Central memory CD8-positive, alpha-beta T cell (primary cell): ENCODE results near the gene TFAP2D.

Experiments
- ATAC-seq: fragments of 150-1000 bp; cut with Tn5 transposase; replicated peaks from 2 replicates; pipeline ENCODE4 v1.10.0; 2022; ENCODE audit warnings: mild to moderate bottlenecking, moderate FRiP score, moderate number of reproducible peaks; ENCODE audit not compliant: poor library complexity, severe bottlenecking; ENCODE audit errors: extremely low read depth
- DNase-seq, 2 donors: peaks; one replicate each; pipeline ENCODE4 v3.0.0; 2021; ENCODE audit warnings: low spot score in 2 of 2
- H3K27ac Mint-ChIP-seq: one replicate; pipeline ENCODE4 v1.8.0; 2022; ENCODE audit warnings: low read depth, mild to moderate bottlenecking, moderate library complexity, mixed read lengths
- H3K27me3 Mint-ChIP-seq: one replicate; pipeline ENCODE4 v1.8.0; 2022; ENCODE audit warnings: mixed read lengths
- H3K36me3 Mint-ChIP-seq: one replicate; pipeline ENCODE4 v1.8.0; 2022; ENCODE audit warnings: mild to moderate bottlenecking, moderate library complexity, mixed read lengths; ENCODE audit not compliant: insufficient read depth
- H3K4me1 Mint-ChIP-seq: one replicate; pipeline ENCODE4 v1.8.0; 2022; ENCODE audit warnings: mixed read lengths
- H3K4me3 Mint-ChIP-seq: one replicate; pipeline ENCODE4 v1.8.0; 2022; ENCODE audit warnings: mild to moderate bottlenecking, moderate library complexity, mixed read lengths
- H3K9me3 Mint-ChIP-seq: one replicate; pipeline ENCODE4 v1.8.0; 2022; ENCODE audit warnings: mixed read lengths

Gene TFAP2D

DNA sequence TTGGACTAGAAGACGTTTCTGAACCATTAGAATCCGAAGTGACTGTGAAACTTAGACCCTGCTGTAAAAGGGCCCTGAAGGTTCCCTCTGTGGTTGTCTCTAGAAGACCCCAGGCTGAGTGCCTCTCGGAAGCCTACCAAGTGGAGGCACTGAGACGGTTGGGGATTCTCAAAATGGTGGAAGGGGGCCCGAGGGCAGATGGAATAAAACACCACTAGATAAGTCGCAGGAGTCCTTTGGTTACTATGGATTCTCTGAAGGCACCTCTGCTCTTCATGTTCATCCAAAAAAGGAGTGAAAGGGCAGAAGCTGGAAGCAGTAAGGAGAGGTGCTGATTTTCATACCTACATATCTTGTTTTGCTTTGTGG, 4.0 kb upstream of the TFAP2D start:
- ATAC-seq: no peak
- H3K27me3 Mint-ChIP-seq: peaks cover 47% of the 10 kb centered on the region

DNA sequence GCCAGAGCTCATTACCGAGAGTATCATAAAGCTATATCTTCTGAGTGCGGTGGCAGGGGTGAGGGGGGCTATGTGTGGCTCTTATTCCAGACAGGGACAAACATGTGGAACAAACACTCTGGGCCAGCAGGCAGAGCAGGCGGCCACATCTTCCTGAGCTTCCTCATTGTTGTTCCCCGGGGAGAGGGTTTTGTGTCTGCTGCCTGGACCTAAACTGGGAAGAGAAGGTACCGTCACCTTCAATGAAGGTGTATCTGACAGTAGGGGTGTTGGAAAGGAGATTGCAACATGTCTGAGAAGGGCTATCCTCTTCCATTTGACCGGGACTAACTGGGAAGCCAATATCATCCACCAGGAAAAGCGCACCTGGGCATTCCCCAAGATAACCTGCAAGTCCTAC, 1.6 kb upstream of the TFAP2D start:
- H3K4me1 Mint-ChIP-seq: no peaks in the 10 kb centered on the region
- DNase-seq (no peak), ATAC-seq (no peak)
- H3K36me3 Mint-ChIP-seq: no peaks in the 10 kb centered on the region
- no peak overlapping the region for H3K27ac Mint-ChIP-seq
- H3K4me3 Mint-ChIP-seq: no peak overlapping the region
- peaks cover 58% of the 10 kb centered on the region for H3K27me3 Mint-ChIP-seq
- H3K9me3 Mint-ChIP-seq: peaks cover 18% of the 10 kb centered on the region

More for the DNA sequence above, 4.0 kb upstream of the TFAP2D start:
- no peak for DNase-seq
- H3K27ac Mint-ChIP-seq: no peak overlapping the region
- H3K4me1 Mint-ChIP-seq: no peaks in the 10 kb centered on the region
- H3K36me3 Mint-ChIP-seq: peaks cover 1% of the 10 kb centered on the region
- H3K4me3 Mint-ChIP-seq: no peak overlapping the region
- peaks cover 21% of the 10 kb centered on the region for H3K9me3 Mint-ChIP-seq

DNA sequence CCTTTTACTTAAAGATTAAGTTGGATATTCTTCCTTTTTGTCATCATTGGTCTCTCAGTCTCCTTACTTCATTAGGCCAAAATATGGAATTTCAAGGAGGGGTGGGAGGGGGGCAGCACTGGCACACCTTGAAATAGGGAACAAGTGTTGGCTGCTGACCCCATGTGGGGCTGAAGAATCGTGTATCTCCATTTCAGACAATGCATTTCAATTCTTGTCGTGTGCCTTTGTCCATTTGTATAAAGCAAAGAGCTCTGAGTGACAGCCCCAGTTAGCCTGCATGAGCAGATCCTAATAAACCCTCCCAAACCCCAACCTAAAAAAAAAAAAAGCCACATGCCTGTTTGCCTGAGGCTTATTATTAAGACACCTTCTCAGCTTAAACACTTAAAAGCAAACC, 1.0 kb upstream of the TFAP2D start:
- Mint-ChIP-seq H3K4me3 (no peak overlapping the region), H3K27ac (no peak overlapping the region), H3K4me1 (no peaks in the 10 kb centered on the region), H3K36me3 (no peaks in the 10 kb centered on the region), H3K27me3 (peaks cover 57% of the 10 kb centered on the region), H3K9me3 (peaks cover 18% of the 10 kb centered on the region)
- no peak for DNase-seq
- ATAC-seq: no peak

DNA sequence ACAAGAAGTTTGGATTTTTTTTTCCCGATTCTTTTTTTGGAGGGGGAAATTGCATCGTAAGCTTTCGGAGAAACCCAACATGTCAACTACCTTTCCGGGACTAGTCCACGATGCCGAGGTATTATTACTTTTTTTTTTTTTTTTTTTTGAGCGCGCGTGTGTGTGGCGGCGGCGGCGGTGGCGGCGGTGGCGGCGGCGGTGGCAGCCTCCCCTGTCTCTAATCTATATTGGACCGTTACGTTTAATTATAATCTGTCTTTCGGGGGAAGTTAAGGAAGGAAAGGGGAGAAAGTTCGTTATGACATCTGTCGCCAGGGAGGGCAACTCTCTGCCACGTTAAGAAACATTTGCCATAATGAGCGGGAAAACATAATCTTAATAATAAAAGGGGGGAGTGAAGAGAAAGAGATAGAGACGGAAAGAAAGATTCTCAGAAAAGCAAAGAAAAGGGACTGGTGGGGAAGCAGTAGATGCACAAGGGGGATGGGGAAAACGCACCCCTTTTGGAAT, 706 bp downstream of the TFAP2D start:
- Mint-ChIP-seq H3K4me3 (no peak overlapping the region), H3K9me3 (peaks cover 19% of the 10 kb centered on the region), H3K4me1 (no peaks in the 10 kb centered on the region), H3K27ac (no peak overlapping the region), H3K27me3 (peaks cover 47% of the 10 kb centered on the region), H3K36me3 (no peaks in the 10 kb centered on the region)
- DNase-seq: no peak
- ATAC-seq: no peak

DNA sequence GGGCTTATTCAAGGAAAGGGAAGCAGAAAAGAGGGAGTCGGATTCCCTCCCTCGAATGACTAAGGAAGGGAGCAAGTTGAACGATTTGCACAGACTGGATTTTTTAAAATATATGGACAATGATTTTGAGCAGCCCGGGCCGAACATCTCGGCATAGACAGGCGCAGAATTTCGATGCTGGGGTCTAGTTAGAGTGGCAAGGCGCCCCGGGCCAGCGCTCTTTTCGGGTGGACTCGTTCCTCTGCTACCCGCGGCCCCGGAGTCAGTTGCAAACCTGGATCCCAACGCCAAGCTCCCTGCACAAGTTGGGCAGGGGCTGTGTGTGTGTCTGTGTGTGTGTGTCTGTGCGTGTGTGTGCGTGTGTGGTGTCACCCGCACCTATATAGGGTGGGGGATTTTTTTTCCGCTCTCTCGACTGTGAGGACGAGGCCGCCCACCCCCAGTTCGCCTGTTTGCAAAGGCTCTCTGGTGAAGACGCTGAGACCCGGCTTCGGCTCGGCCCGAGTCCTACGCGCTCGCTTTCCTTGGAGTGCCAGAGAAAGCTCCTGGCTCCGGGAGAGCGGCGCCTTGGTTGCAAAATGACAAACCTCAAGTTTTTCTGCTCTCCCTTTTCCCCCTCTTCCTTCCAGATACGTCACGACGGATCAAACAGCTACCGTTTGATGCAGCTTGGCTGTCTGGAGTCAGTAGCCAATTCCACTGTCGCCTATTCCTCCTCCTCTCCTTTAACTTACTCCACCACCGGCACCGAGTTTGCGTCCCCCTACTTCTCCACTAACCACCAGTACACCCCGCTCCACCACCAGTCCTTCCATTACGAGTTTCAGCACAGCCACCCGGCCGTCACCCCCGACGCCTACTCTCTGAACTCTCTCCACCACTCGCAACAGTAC, 1.4 kb downstream of the TFAP2D start:
- no peak overlapping the region for H3K4me3 Mint-ChIP-seq
- H3K27ac Mint-ChIP-seq: no peak overlapping the region
- H3K27me3 Mint-ChIP-seq: peaks cover 47% of the 10 kb centered on the region

DNA sequence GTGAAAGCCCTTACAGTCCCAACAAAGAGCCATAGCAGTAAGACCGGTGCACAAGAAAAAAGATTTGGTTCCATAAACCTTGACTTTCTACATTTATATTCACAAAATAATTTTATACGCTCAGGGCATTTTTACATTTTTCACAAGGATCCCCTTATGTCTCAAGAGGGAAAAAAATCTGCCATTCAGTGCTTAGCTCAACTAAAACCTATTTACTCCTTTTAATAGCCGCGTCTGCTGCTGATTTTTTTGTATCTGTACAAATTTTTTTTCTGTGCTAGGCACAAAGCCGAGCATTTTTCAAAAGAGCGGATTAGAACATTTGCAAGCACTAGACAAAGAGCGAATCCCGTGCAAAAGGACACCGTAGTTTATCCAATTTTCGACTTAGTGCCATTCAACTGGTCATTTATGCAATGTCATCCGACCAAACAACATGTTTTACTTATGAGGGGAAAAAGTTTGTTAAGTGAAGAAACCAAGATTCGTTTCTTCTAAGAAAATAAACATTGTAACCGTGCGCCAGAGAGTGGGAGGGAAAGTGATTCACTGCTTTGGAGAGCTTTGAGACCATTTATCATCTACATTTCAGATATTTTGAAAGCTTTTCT, 3.7 kb downstream of the TFAP2D start:
- H3K4me3 Mint-ChIP-seq: no peak overlapping the region
- no peak overlapping the region for H3K27ac Mint-ChIP-seq
- no peaks in the 10 kb centered on the region for H3K4me1 Mint-ChIP-seq
- no peak for ATAC-seq
- no peak for DNase-seq
- peaks cover 21% of the 10 kb centered on the region for H3K9me3 Mint-ChIP-seq
- H3K36me3 Mint-ChIP-seq: no peaks in the 10 kb centered on the region
- H3K27me3 Mint-ChIP-seq: peaks cover 48% of the 10 kb centered on the region

More for the DNA sequence above, 1.4 kb downstream of the TFAP2D start:
- ATAC-seq (no peak), DNase-seq (no peak)
- Mint-ChIP-seq H3K9me3 (peaks cover 24% of the 10 kb centered on the region), H3K36me3 (no peaks in the 10 kb centered on the region), H3K4me1 (no peaks in the 10 kb centered on the region)

DNA sequence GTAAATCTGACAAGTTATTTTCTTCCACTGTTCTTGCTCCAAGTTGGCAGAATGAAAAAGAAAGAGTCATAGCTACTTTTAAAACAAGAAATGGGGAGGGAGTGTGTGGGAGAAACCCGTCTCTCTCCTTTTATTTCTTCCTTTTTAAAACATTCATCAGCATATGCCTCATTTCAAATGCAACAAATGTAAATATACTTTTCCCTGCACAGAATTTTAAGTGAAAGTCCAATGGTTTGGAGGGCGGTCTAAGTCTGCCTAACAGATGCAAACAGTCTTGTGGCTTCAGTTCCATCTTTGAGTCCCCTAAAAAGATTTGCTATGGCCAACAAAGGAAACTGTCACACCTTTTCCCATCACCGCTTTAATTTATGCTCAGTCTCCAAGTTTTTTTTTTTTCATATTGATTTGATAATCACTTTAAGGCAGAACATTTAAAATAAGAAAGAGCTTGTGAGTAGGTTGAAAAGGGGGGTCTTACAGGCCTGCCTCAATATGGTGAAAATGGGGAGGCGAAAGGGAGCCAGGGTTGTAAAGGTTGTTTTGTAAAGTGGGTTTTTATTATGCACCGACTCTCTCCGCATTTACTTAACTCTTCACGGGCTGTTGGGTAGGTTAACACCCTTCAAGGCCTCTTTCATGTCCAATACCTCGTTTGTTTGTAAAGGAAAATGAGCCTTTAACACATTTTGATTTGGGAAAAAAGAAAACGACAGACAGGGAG, 4.6 kb downstream of the TFAP2D start:
- DNase-seq (no peak), ATAC-seq (no peak)
- H3K4me3 Mint-ChIP-seq: no peak overlapping the region
- H3K27me3 Mint-ChIP-seq: peaks cover 57% of the 10 kb centered on the region
- H3K4me1 Mint-ChIP-seq: no peaks in the 10 kb centered on the region
- H3K36me3 Mint-ChIP-seq: no peaks in the 10 kb centered on the region
- H3K9me3 Mint-ChIP-seq: peaks cover 21% of the 10 kb centered on the region
- H3K27ac Mint-ChIP-seq: no peak overlapping the region

DNA sequence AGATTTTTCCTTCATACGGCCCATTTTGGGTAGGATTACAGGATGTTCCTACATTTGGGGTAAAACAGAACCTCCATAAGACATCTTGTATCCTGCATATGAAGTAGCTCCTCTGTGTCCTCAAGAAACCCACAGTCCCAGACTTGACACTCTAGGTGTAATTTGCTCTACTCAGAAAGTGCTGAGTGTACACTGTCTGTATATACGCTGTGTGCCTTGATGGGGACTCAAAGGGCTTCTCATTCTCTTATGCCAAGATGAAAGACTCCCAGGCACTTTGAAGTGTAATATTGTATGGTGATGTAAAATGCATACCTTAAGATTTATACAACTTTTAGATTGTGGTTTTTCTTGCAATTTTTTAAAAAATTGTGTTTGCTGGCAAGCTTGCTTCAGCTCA, 5.2 kb downstream of the TFAP2D start:
- H3K27me3 Mint-ChIP-seq: peaks cover 62% of the 10 kb centered on the region
- no peak for ATAC-seq
- no peak overlapping the region for H3K4me3 Mint-ChIP-seq

DNA sequence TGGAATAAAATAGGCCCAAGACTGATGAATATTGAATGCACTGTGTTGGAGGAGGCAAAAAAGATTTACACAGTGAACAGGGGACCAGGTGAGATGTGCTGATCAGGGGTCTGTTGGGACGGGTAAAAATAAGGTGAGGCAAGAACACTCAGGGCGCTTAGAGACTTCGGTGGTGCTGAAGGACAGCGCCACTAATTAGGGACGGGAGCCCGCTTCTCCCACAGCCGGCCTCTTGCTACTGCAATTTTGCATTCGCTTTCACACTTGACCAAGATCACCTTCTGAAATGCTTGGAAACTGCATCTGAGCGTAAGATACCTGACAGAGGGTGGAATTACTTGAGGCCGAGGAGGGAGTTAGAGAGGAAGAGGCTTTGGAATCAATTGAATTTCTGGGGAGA, 7.3 kb downstream of the TFAP2D start:
- DNase-seq (no peak), ATAC-seq (no peak)
- peaks cover 15% of the 10 kb centered on the region for H3K9me3 Mint-ChIP-seq
- no peaks in the 10 kb centered on the region for H3K36me3 Mint-ChIP-seq
- no peak overlapping the region for H3K4me3 Mint-ChIP-seq
- H3K27ac Mint-ChIP-seq: no peak overlapping the region
- peaks cover 6% of the 10 kb centered on the region for H3K4me1 Mint-ChIP-seq
- H3K27me3 Mint-ChIP-seq: peaks cover 57% of the 10 kb centered on the region

More for the DNA sequence above, 5.2 kb downstream of the TFAP2D start:
- no peaks in the 10 kb centered on the region for H3K36me3 Mint-ChIP-seq
- H3K9me3 Mint-ChIP-seq: peaks cover 21% of the 10 kb centered on the region
- peaks cover 2% of the 10 kb centered on the region for H3K4me1 Mint-ChIP-seq
- H3K27ac Mint-ChIP-seq: no peak overlapping the region
- DNase-seq: no peak

DNA sequence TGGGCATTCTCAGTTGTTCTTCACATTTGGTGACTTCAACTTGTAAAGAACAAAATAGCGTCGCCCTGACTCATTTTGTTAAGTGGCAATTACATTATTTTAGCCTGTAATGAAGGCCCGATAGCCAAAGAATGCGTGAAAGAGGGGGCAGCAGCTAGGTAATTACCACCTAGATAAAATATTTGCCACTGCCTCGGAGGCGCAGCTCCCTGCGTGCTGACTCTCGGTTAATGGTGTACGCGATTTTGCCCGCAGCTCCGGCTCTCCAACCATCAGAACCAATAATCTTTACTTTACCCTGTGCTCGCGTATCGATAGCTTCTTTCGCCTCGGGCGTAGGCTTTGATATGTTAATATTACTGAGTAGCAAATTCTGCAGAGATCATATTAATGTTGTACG, 8.7 kb downstream of the TFAP2D start:
- peaks cover 48% of the 10 kb centered on the region for H3K27me3 Mint-ChIP-seq

DNA sequence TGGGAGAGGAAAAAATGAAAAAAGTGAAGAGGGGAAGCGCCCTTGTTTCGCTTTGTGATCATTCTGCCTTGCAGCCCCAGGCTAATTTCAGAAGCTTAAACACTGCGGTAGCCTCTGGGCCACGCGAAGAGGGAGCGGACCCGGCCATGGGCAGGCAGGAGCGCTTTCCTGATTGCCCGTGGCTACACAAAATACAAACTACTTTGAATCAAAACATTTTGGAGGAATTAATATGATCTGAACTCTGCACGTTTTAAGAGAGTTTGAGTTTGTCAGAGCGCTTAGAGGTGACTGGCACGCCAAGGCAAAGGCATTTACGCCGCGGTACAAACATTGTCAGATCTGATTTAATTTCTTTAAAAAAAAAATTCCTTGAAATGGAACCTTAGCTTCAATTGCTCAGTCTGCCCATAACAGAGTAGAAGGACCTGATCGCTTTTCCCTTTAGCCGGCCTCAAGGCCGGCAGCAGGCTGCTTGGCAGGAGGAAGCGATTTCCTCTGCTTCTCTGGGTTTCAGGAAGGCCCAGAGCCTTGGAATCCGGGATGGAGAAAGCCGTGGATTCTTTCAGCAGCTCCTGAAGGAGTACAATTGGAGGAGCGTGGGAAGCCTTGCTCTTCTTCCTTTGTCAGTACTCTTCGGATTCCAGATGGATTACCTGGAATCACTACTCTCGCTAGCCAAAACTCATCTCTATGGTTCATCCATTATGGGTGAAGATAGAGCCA, 9.7 kb downstream of the TFAP2D start:
- DNase-seq (no peak), ATAC-seq (no peak)
- H3K27me3 Mint-ChIP-seq: peaks cover 48% of the 10 kb centered on the region
- no peaks in the 10 kb centered on the region for H3K36me3 Mint-ChIP-seq
- no peak overlapping the region for H3K27ac Mint-ChIP-seq
- no peak overlapping the region for H3K4me3 Mint-ChIP-seq
- H3K9me3 Mint-ChIP-seq: peaks cover 15% of the 10 kb centered on the region
- H3K4me1 Mint-ChIP-seq: peaks cover 6% of the 10 kb centered on the region

More for the DNA sequence above, 8.7 kb downstream of the TFAP2D start:
- ATAC-seq: no peak
- Mint-ChIP-seq H3K4me1 (peaks cover 6% of the 10 kb centered on the region), H3K36me3 (no peaks in the 10 kb centered on the region), H3K9me3 (peaks cover 15% of the 10 kb centered on the region), H3K4me3 (no peak overlapping the region), H3K27ac (no peak overlapping the region)
- no peak for DNase-seq
